Astrocyte (in vitro differentiated cells and primary cell): Measurements from ENCODE around the gene SIK1. TPM values are rescaled to one million over a fixed set of nuclear protein-coding genes. Genes with fewer than 3 reads are reported as not detected.

Experiments
- DNase-seq: peaks from one replicate; pipeline ENCODE4 v3.0.0-alpha.2; 2010; ENCODE audit warnings: low read depth
- FAIRE-seq: peaks from 2 replicates; lab custom pipeline; 2011; peaks lifted over from hg19 to GRCh38; lab: Jason Lieb, UNC
- H2AFZ ChIP-seq: 2 replicates; pipeline ENCODE4 v1.6.0; 2012; ENCODE audit warnings: low read depth, low read length, inconsistent platforms
- H3K27ac ChIP-seq: 2 replicates; pipeline ENCODE4 v1.5.1; 2011; ENCODE audit warnings: low read depth, low read length, inconsistent platforms
- H3K27me3 ChIP-seq: 2 replicates; pipeline ENCODE4 v1.6.0; 2011; ENCODE audit warnings: low read length, inconsistent platforms; ENCODE audit not compliant: insufficient read depth
- H3K36me3 ChIP-seq: 2 replicates; pipeline ENCODE4 v1.5.1; 2011; ENCODE audit warnings: low read length, inconsistent platforms; ENCODE audit not compliant: insufficient read depth
- H3K4me1 ChIP-seq: 2 replicates; pipeline ENCODE4 v1.5.1; 2011; ENCODE audit warnings: low read length, inconsistent platforms; ENCODE audit not compliant: insufficient read depth
- H3K4me2 ChIP-seq: 2 replicates; pipeline ENCODE4 v1.6.0; 2012; ENCODE audit warnings: low read length, inconsistent platforms
- H3K4me3 ChIP-seq: 2 replicates; pipeline ENCODE4 v1.5.1; 2011; ENCODE audit warnings: low read depth, mild to moderate bottlenecking, low read length, inconsistent platforms; ENCODE audit not compliant: insufficient read depth
- H3K79me2 ChIP-seq: 2 replicates; pipeline ENCODE4 v1.6.0; 2012; ENCODE audit warnings: mild to moderate bottlenecking, low read length, inconsistent platforms; ENCODE audit not compliant: insufficient read depth
- H3K9ac ChIP-seq: 2 replicates; pipeline ENCODE4 v1.6.0; 2012; ENCODE audit warnings: mild to moderate bottlenecking, low read length, inconsistent platforms
- H3K9me3 ChIP-seq: 2 replicates; pipeline ENCODE4 v1.5.1; 2012; ENCODE audit warnings: low read depth, mild to moderate bottlenecking, low read length, inconsistent platforms; ENCODE audit not compliant: insufficient read depth
- H4K20me1 ChIP-seq: 2 replicates; pipeline ENCODE4 v1.6.0; 2012; ENCODE audit warnings: low read length, inconsistent platforms; ENCODE audit not compliant: insufficient read depth
- H3K27ac Mint-ChIP-seq: one replicate; pipeline ENCODE4 v1.8.0; 2021; ENCODE audit warnings: mild to moderate bottlenecking, mixed read lengths; ENCODE audit not compliant: unreplicated experiment
- H3K27me3 Mint-ChIP-seq: one replicate; pipeline ENCODE4 v1.8.0; 2021; ENCODE audit warnings: low read depth, mixed read lengths; ENCODE audit not compliant: unreplicated experiment
- H3K36me3 Mint-ChIP-seq: one replicate; pipeline ENCODE4 v1.8.0; 2021; ENCODE audit warnings: low read depth, mixed read lengths; ENCODE audit not compliant: unreplicated experiment
- H3K4me1 Mint-ChIP-seq: one replicate; pipeline ENCODE4 v1.8.0; 2021; ENCODE audit warnings: low read depth, mixed read lengths; ENCODE audit not compliant: unreplicated experiment
- H3K4me3 Mint-ChIP-seq: one replicate; pipeline ENCODE4 v1.8.0; 2021; ENCODE audit warnings: mild to moderate bottlenecking, moderate library complexity, mixed read lengths; ENCODE audit not compliant: unreplicated experiment
- H3K9me3 Mint-ChIP-seq: one replicate; pipeline ENCODE4 v1.8.0; 2021; ENCODE audit warnings: mild to moderate bottlenecking, mixed read lengths; ENCODE audit not compliant: unreplicated experiment
- CTCF ChIP-seq: IDR thresholded peaks from 2 replicates; pipeline ENCODE4 v1.5.1; 2011; ENCODE audit warnings: low read depth, mild to moderate bottlenecking, inconsistent platforms, low read length, moderate library complexity; ENCODE audit not compliant: insufficient read depth
- EZH2 ChIP-seq: IDR thresholded peaks from 2 replicates; pipeline ENCODE4 v1.6.1; 2012; ENCODE audit warnings: mild to moderate bottlenecking, low read length, inconsistent platforms; ENCODE audit not compliant: insufficient read depth
- total RNA-seq: library from RNA; stranded (reverse); gene quantifications from 2 replicates; pipeline ENCODE4 v1.2.1, GENCODE V29; 2021

SIK1 gene
- total RNA-seq, 1 donor from 2014 or later: 68.0 TPM

- Histone ChIP-seq H3K4me2 (no peak overlapping the region), H3K9ac (no peak overlapping the region), H3K9me3 (no peaks in the 10 kb centered on the region), H3K36me3 (no peaks in the 10 kb centered on the region), H3K4me3 (no peak overlapping the region), H3K79me2 (no peaks in the 10 kb centered on the region), H3K27ac (no peak overlapping the region), H3K4me1 (peaks cover 11% of the 10 kb centered on the region), H2AFZ (no peak overlapping the region), H4K20me1 (no peaks in the 10 kb centered on the region), H3K27me3 (no peaks in the 10 kb centered on the region)
- Mint-ChIP-seq H3K4me3 (no peak overlapping the region), H3K4me1 (peaks cover 7% of the 10 kb centered on the region), H3K27me3 (peaks cover 20% of the 10 kb centered on the region), H3K9me3 (no peaks in the 10 kb centered on the region), H3K36me3 (no peaks in the 10 kb centered on the region), H3K27ac (no peak overlapping the region)
- DNase-seq (no peak), FAIRE-seq (no peak)
- no peak for TF ChIP-seq EZH2
- no peak for TF ChIP-seq CTCF
These were observed 52.6 kb downstream of the SIK1 start for GRCh38 chr21:43374228-43374885.

- H3K4me3 Mint-ChIP-seq: no peak overlapping the region
- no peak for DNase-seq
- H3K4me1 ChIP-seq: peaks cover 11% of the 10 kb centered on the region
- H3K9me3 Mint-ChIP-seq: no peaks in the 10 kb centered on the region
- no peak overlapping the region for H3K4me2 ChIP-seq
- peaks cover 10% of the 10 kb centered on the region for H3K4me1 Mint-ChIP-seq
- TF ChIP-seq CTCF (no peak), EZH2 (no peak)
- FAIRE-seq: no peak
- H3K27me3 ChIP-seq: peaks cover 2% of the 10 kb centered on the region
- no peaks in the 10 kb centered on the region for H3K79me2 ChIP-seq
- H2AFZ ChIP-seq: no peak overlapping the region
- H3K27ac Mint-ChIP-seq: no peak overlapping the region
- H3K27me3 Mint-ChIP-seq: peaks cover 25% of the 10 kb centered on the region
- no peak overlapping the region for H3K4me3 ChIP-seq
- no peaks in the 10 kb centered on the region for H3K36me3 Mint-ChIP-seq
- no peaks in the 10 kb centered on the region for H3K9me3 ChIP-seq
- no peaks in the 10 kb centered on the region for H3K36me3 ChIP-seq
- H4K20me1 ChIP-seq: no peaks in the 10 kb centered on the region
- no peak overlapping the region for H3K27ac ChIP-seq
- H3K9ac ChIP-seq: no peak overlapping the region
These were observed 53.3 kb downstream of the SIK1 start for GRCh38 chr21:43373362-43374227.
